Activated CD4-positive, alpha-beta T cell treated with anti-CD3 and anti-CD28 coated beads, Interleukin-2, amount 50 U/mL, for 4 hours (primary cell): ENCODE data around the gene NT5DC2.
"Not testable (repeated sequence)": the region's sequence is repeated elsewhere in the genome, so short reads cannot be mapped to it uniquely, and the experiment has no call there.

Experiments
- DNase-seq, 2 experiments: peaks; one replicate each; pipeline ENCODE4 v3.0.0-alpha.2; 2020

Gene NT5DC2

GRCh38 chr3:52537165-52537620 lies 3.5 kb upstream of the NT5DC2 start:
- DNase-seq, result no peak

- DNase-seq, result peak; percentile 95 to 96
Observed at GRCh38 chr3:52536369-52537164, 2.9 kb upstream of the NT5DC2 start, which contains the start of gene UQCC5. Gene UQCC5, plus strand, starts transcription at chr3:52536605. Its CDS starts 151 bp downstream, at chr3:52536756.

- no peak for DNase-seq
Observed at GRCh38 chr3:52536112-52536368, 2.4 kb upstream of the NT5DC2 start.

- DNase-seq, result no peak
Observed at GRCh38 chr3:52535411-52536111, 1.9 kb upstream of the NT5DC2 start.

- DNase-seq, result no peak
Observed at GRCh38 chr3:52534281-52535183, 875 bp upstream of the NT5DC2 start.

GRCh38 chr3:52532838-52533622 lies 627 bp downstream of the NT5DC2 start:
- no peak for DNase-seq

GRCh38 chr3:52532517-52532837 lies 1.2 kb downstream of the NT5DC2 start:
- no peak for DNase-seq

- no peak for DNase-seq
Observed at GRCh38 chr3:52531860-52532516, 1.7 kb downstream of the NT5DC2 start.

GRCh38 chr3:52530918-52531826 lies 2.5 kb downstream of the NT5DC2 start:
- DNase-seq, result no peak

GRCh38 chr3:52529376-52530333 lies 4.0 kb downstream of the NT5DC2 start:
- no peak for DNase-seq

GRCh38 chr3:52528586-52529375 lies 4.9 kb downstream of the NT5DC2 start:
- no peak for DNase-seq

- DNase-seq, result no peak
Observed at GRCh38 chr3:52527732-52528585, 5.7 kb downstream of the NT5DC2 start.

GRCh38 chr3:52527039-52527731 lies 6.5 kb downstream of the NT5DC2 start:
- no peak for DNase-seq

- DNase-seq, result not testable (repeated sequence)
Observed at GRCh38 chr3:52526671-52527038, 7.0 kb downstream of the NT5DC2 start.

GRCh38 chr3:52525680-52526561 lies 7.7 kb downstream of the NT5DC2 start:
- no peak for DNase-seq
